ENCODE measurements around the gene TMEM141.

GRCh38 chr9:136837146-136837855, 46.2 kb downstream of the TMEM141 start:
- TF ChIP-seq GATA2 (IDR thresholded peaks at IDR 0.05; ENCODE audit: low read depth, low read length) (no peak), GATA3 (IDR thresholded peaks at IDR 0.05; ENCODE audit: low read depth, low read length) (no peak)
